ENCODE results near the gene PLA2G5.

The PLA2G5 gene

GRCh38 chr1:20137604-20138003 is 67.6 kb downstream of the PLA2G5 start:
- H3K9ac ChIP-seq (ENCODE audit: low read depth, low read length), result no peak overlapping the region
- H3K36me3 ChIP-seq (ENCODE audit: control insufficient read depth, insufficient read depth, low read length), result no peaks in the 10 kb centered on the region
- H3K9me3 ChIP-seq (ENCODE audit: control insufficient read depth, insufficient read depth, low read length), result no peaks in the 10 kb centered on the region
- no peaks in the 10 kb centered on the region for H3K27me3 ChIP-seq (ENCODE audit: control insufficient read depth, insufficient read depth, low read length)
- no peak overlapping the region for H3K27ac ChIP-seq (ENCODE audit: low read depth, low read length)
- H3K4me3 ChIP-seq (ENCODE audit: low read depth, low read length), result no peak overlapping the region
- no peaks in the 10 kb centered on the region for H3K4me1 ChIP-seq (ENCODE audit: control insufficient read depth, insufficient read depth, low read length)

- Histone ChIP-seq H3K27ac (ENCODE audit: low read depth, low read length) (no peak overlapping the region), H3K9me3 (ENCODE audit: control insufficient read depth, insufficient read depth, low read length) (no peaks in the 10 kb centered on the region), H3K36me3 (ENCODE audit: control insufficient read depth, insufficient read depth, low read length) (no peaks in the 10 kb centered on the region), H3K9ac (ENCODE audit: low read depth, low read length) (no peak overlapping the region), H3K27me3 (ENCODE audit: control insufficient read depth, insufficient read depth, low read length) (no peaks in the 10 kb centered on the region), H3K4me3 (ENCODE audit: low read depth, low read length) (no peak overlapping the region), H3K4me1 (ENCODE audit: control insufficient read depth, insufficient read depth, low read length) (no peaks in the 10 kb centered on the region)
Measured at GRCh38 chr1:20138346-20138745, 68.4 kb downstream of the PLA2G5 start.

- Histone ChIP-seq H3K27me3 (ENCODE audit: control insufficient read depth, insufficient read depth, low read length) (no peaks in the 10 kb centered on the region), H3K4me3 (ENCODE audit: low read depth, low read length) (no peak within 1 kb of the TSS), H3K9ac (ENCODE audit: low read depth, low read length) (no peak within 1 kb of the TSS), H3K27ac (ENCODE audit: low read depth, low read length) (no peak within 1 kb of the TSS), H3K36me3 (ENCODE audit: control insufficient read depth, insufficient read depth, low read length) (no peaks in the 10 kb centered on the region), H3K9me3 (ENCODE audit: control insufficient read depth, insufficient read depth, low read length) (no peaks in the 10 kb centered on the region), H3K4me1 (ENCODE audit: control insufficient read depth, insufficient read depth, low read length) (no peaks in the 10 kb centered on the region)
Measured at GRCh38 chr1:20138961-20139550, 69.1 kb downstream of the PLA2G5 start, which contains the start of gene PLA2G2F. PLA2G2F (plus strand) TSS chr1:20139323; CDS start chr1:20139428, 105 bp downstream.

GRCh38 chr1:20139776-20140612 is 70.0 kb downstream of the PLA2G5 start:
- Histone ChIP-seq H3K9me3 (ENCODE audit: control insufficient read depth, insufficient read depth, low read length) (no peaks in the 10 kb centered on the region), H3K27me3 (ENCODE audit: control insufficient read depth, insufficient read depth, low read length) (no peaks in the 10 kb centered on the region), H3K36me3 (ENCODE audit: control insufficient read depth, insufficient read depth, low read length) (no peaks in the 10 kb centered on the region), H3K4me3 (ENCODE audit: low read depth, low read length) (no peak overlapping the region), H3K4me1 (ENCODE audit: control insufficient read depth, insufficient read depth, low read length) (no peaks in the 10 kb centered on the region), H3K27ac (ENCODE audit: low read depth, low read length) (no peak overlapping the region), H3K9ac (ENCODE audit: low read depth, low read length) (no peak overlapping the region)

- Histone ChIP-seq H3K27ac (ENCODE audit: low read depth, low read length) (no peak overlapping the region), H3K9ac (ENCODE audit: low read depth, low read length) (no peak overlapping the region), H3K27me3 (ENCODE audit: control insufficient read depth, insufficient read depth, low read length) (no peaks in the 10 kb centered on the region), H3K9me3 (ENCODE audit: control insufficient read depth, insufficient read depth, low read length) (no peaks in the 10 kb centered on the region), H3K36me3 (ENCODE audit: control insufficient read depth, insufficient read depth, low read length) (no peaks in the 10 kb centered on the region), H3K4me3 (ENCODE audit: low read depth, low read length) (no peak overlapping the region), H3K4me1 (ENCODE audit: control insufficient read depth, insufficient read depth, low read length) (no peaks in the 10 kb centered on the region)
Measured at GRCh38 chr1:20141001-20141400, 71.0 kb downstream of the PLA2G5 start.

- no peaks in the 10 kb centered on the region for H3K4me1 ChIP-seq (ENCODE audit: control insufficient read depth, insufficient read depth, low read length)
- H3K27me3 ChIP-seq (ENCODE audit: control insufficient read depth, insufficient read depth, low read length), result no peaks in the 10 kb centered on the region
- H3K9ac ChIP-seq (ENCODE audit: low read depth, low read length), result no peak overlapping the region
- no peaks in the 10 kb centered on the region for H3K9me3 ChIP-seq (ENCODE audit: control insufficient read depth, insufficient read depth, low read length)
- no peak overlapping the region for H3K4me3 ChIP-seq (ENCODE audit: low read depth, low read length)
- H3K27ac ChIP-seq (ENCODE audit: low read depth, low read length), result no peak overlapping the region
- no peaks in the 10 kb centered on the region for H3K36me3 ChIP-seq (ENCODE audit: control insufficient read depth, insufficient read depth, low read length)
Measured at GRCh38 chr1:20141466-20141865, 71.5 kb downstream of the PLA2G5 start.

Measured in HUES48 (cell line).